NCI-H146 (cell line): ENCODE measurements around the gene SERPINB7.
"Not testable (repeated sequence)": the region's sequence is repeated elsewhere in the genome, so short reads cannot be mapped to it uniquely, and the experiment has no call there.

Experiments used
- DNase-seq: peaks from one replicate; lab custom pipeline; 2025; lab: John Stamatoyannopoulos, UW

Gene SERPINB7

GRCh38 chr18:63775166-63775730 lies at the start of gene SERPINB7:
TSS of gene SERPINB7 (plus strand) at chr18:63775418. CDS start at chr18:63782373, 6,955 bp downstream.
- DNase-seq, result no peak

- DNase-seq, result no peak
These were observed 49.3 kb upstream of the SERPINB7 start for GRCh38 chr18:63725682-63726480.

- no peak for DNase-seq
These were observed 44.4 kb upstream of the SERPINB7 start for GRCh38 chr18:63730773-63731172.

GRCh38 chr18:63731215-63731614 lies 44.0 kb upstream of the SERPINB7 start:
- no peak for DNase-seq

GRCh38 chr18:63736876-63737275 lies 38.3 kb upstream of the SERPINB7 start:
- DNase-seq, result no peak

GRCh38 chr18:63741769-63742168 lies 33.4 kb upstream of the SERPINB7 start:
- DNase-seq, result no peak

GRCh38 chr18:63747006-63747405 lies 28.2 kb upstream of the SERPINB7 start:
- DNase-seq, result no peak

GRCh38 chr18:63749489-63749888 lies 25.7 kb upstream of the SERPINB7 start:
- DNase-seq, result no peak

- DNase-seq, result no peak
These were observed 22.6 kb upstream of the SERPINB7 start for GRCh38 chr18:63752636-63753035.

- no peak for DNase-seq
These were observed 21.5 kb upstream of the SERPINB7 start for GRCh38 chr18:63753676-63754075.

- DNase-seq, result no peak
These were observed 17.7 kb upstream of the SERPINB7 start for GRCh38 chr18:63757541-63757940.

- no peak for DNase-seq
These were observed 16.5 kb upstream of the SERPINB7 start for GRCh38 chr18:63758615-63759240.

- not testable (repeated sequence) for DNase-seq
These were observed 15.4 kb upstream of the SERPINB7 start for GRCh38 chr18:63759786-63760185.

GRCh38 chr18:63762518-63762917 lies 12.7 kb upstream of the SERPINB7 start:
- DNase-seq, result no peak

- no peak for DNase-seq
These were observed 11.2 kb upstream of the SERPINB7 start for GRCh38 chr18:63763831-63764600.

GRCh38 chr18:63765837-63766236 lies 9.4 kb upstream of the SERPINB7 start:
- no peak for DNase-seq

- no peak for DNase-seq
These were observed 1.7 kb upstream of the SERPINB7 start for GRCh38 chr18:63773551-63773950.

GRCh38 chr18:63774511-63774910 lies 707 bp upstream of the SERPINB7 start:
- DNase-seq, result no peak

- no peak for DNase-seq
These were observed 4.2 kb downstream of the SERPINB7 start for GRCh38 chr18:63779386-63779785.

GRCh38 chr18:63783394-63783793 lies 8.2 kb downstream of the SERPINB7 start:
- no peak for DNase-seq

- DNase-seq, result no peak
These were observed 9.7 kb downstream of the SERPINB7 start for GRCh38 chr18:63784787-63785452.

- no peak for DNase-seq
These were observed 12.5 kb downstream of the SERPINB7 start for GRCh38 chr18:63787673-63788072.
